Activated naive CD4-positive, alpha-beta T cell treated with anti-CD3 and anti-CD28 coated beads, Interleukin-2, amount 10 ng/mL, durations not matched to agents 7 days and 5 days (primary cell): ENCODE measurements around the gene HDAC5.

Experiments
- CTCF ChIA-PET: fragments of 350-600 bp; sonication (Branson Sonifier 250); formaldehyde crosslinking; loops from one replicate; lab custom pipeline; 2021; ENCODE audit warnings: antibody characterized with exemption; lab: Charles Lee
- DNase-seq: peaks from one replicate; pipeline ENCODE4 v3.0.0-alpha.2; 2020
- H3K27ac Mint-ChIP-seq: one replicate; pipeline ENCODE4 v1.8.0; 2021; ENCODE audit warnings: mild to moderate bottlenecking, moderate library complexity, mixed read lengths
- H3K27me3 Mint-ChIP-seq: one replicate; pipeline ENCODE4 v1.8.0; 2021; ENCODE audit warnings: mild to moderate bottlenecking, mixed read lengths
- H3K36me3 Mint-ChIP-seq: one replicate; pipeline ENCODE4 v1.8.0; 2021; ENCODE audit warnings: mixed read lengths
- H3K4me1 Mint-ChIP-seq: one replicate; pipeline ENCODE4 v1.8.0; 2021; ENCODE audit warnings: mixed read lengths
- H3K4me3 Mint-ChIP-seq: one replicate; pipeline ENCODE4 v1.8.0; 2021; ENCODE audit warnings: mild to moderate bottlenecking, moderate library complexity, mixed read lengths
- H3K9me3 Mint-ChIP-seq: one replicate; pipeline ENCODE4 v1.8.0; 2021; ENCODE audit warnings: mixed read lengths

The HDAC5 gene

DNA sequence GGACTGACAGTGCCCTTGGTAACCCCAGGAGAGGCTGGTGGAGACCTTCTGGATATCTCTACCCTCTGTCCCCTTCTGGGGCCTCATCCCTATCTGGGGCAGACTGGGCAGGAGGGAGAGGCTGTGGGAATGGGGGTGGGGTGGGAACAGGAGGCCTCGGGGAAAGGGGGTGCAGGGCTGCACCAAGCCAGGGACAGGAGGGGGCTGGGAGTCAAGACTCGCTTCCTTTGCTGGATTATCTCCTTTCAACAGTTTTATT is 28.1 kb downstream of the HDAC5 start:
- Mint-ChIP-seq H3K27ac (no peak overlapping the region), H3K4me1 (peaks cover 14% of the 10 kb centered on the region), H3K9me3 (no peaks in the 10 kb centered on the region), H3K4me3 (no peak overlapping the region), H3K36me3 (peaks cover 7% of the 10 kb centered on the region), H3K27me3 (no peaks in the 10 kb centered on the region)
- no peak for DNase-seq
- CTCF ChIA-PET, result no interaction called here

DNA sequence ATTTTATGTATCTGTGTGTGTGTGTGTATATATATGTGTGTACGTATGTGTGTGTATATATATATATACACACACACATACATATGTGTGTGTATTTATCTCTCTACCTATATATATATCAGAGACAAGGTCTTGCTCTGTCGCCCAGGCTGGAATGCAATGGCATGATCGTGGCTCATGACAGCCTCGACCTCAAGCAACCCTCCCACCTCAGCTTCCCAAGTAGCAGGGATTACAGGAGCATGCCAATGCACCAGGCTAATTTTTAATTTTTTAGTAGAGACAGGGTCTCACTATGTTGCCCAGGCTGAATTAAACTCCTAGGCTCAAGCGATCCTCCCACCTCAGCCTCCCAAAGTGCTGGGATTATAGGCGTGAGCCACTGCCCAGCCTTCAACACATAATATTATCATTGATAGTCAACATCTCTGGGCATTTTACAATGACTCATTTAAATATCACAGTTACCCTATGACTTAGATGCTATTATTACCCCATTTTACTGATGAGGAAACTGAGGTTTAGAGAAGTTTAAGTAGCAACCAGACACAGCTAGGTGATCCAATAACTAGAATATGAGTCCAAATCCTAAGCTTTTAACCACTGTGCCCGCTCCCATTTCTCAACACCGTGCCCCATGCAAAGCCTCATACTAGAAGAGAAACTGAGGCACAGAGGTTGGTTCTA is 28.6 kb downstream of the HDAC5 start:
- Mint-ChIP-seq H3K9me3 (no peaks in the 10 kb centered on the region), H3K4me1 (peaks cover 14% of the 10 kb centered on the region), H3K27me3 (no peaks in the 10 kb centered on the region), H3K4me3 (no peak overlapping the region), H3K27ac (no peak overlapping the region), H3K36me3 (peaks cover 7% of the 10 kb centered on the region)
- DNase-seq, result no peak
- CTCF ChIA-PET, result no interaction called here

DNA sequence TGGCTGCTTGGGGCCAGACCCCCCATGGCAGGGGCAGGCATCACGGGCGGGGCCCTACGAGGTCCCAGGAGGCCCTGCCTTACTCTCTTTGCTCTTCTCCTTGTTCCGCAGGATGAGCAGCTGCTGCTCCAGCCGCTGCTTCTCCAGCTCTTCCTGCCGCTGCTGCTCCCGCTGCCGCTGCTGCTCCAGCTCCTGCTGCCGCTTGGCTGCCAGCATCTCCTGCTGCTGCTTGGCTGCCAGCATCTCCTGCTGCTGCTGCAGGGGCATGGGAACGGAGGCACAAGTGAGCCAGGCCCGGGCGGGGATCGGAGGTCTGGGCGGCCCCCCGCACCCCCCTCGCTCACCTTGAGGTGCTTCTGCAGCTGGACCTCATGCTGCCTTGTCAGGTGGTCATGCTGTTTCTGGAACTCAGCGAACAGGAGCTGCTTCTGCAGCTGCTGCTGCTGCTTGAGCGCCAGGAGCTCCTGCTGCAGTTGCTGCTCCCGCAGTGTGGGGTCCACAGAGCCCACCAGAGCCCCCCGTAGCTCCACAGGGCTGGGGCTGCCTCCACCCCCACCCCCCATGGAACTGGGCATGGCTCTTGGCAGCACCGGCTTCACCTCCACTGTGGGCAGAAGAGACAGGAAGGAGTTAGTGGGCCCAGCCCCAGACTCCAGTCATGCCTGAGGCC is 30.1 kb downstream of the HDAC5 start:
- H3K4me3 Mint-ChIP-seq, result no peak overlapping the region
- H3K9me3 Mint-ChIP-seq, result no peaks in the 10 kb centered on the region
- peaks cover 13% of the 10 kb centered on the region for H3K36me3 Mint-ChIP-seq
- H3K27ac Mint-ChIP-seq, result no peak overlapping the region
- peaks cover 17% of the 10 kb centered on the region for H3K4me1 Mint-ChIP-seq
- no peak for DNase-seq
- H3K27me3 Mint-ChIP-seq, result no peaks in the 10 kb centered on the region
- CTCF ChIA-PET, result interaction anchor here (1.7 kb wide), 1 partner anchor 10 kb away, joined by 5 read pairs; no protein-coding TSS in a partner anchor

DNA sequence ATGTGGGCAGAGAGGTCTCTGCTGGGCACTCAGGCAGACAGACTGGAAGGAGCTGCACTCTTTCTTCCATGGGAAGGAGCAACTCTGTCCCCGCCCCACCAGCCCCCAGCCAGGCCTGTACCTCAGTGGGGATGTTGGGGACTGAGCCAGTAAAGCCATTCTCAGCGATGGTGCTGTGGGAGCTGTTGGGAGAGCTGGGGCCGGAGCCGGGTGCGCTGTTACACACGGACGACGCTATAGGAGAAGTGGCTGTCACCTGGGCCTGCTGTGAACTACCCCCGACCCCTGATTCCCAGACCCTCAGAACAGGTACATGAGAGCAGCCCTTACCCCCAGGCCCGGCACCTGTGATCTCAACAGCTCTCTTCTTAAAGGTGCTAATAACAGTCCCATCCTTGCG is 31.4 kb downstream of the HDAC5 start:
- H3K4me3 Mint-ChIP-seq, result no peak overlapping the region
- H3K27me3 Mint-ChIP-seq, result no peaks in the 10 kb centered on the region
- H3K4me1 Mint-ChIP-seq, result peaks cover 17% of the 10 kb centered on the region
- no peak for DNase-seq
- CTCF ChIA-PET, result interaction anchor here (1.2 kb wide), 1 partner anchor 24 kb away, joined by 3 read pairs; no protein-coding TSS in a partner anchor
- H3K9me3 Mint-ChIP-seq, result no peaks in the 10 kb centered on the region
- H3K27ac Mint-ChIP-seq, result no peak overlapping the region
- peaks cover 20% of the 10 kb centered on the region for H3K36me3 Mint-ChIP-seq

DNA sequence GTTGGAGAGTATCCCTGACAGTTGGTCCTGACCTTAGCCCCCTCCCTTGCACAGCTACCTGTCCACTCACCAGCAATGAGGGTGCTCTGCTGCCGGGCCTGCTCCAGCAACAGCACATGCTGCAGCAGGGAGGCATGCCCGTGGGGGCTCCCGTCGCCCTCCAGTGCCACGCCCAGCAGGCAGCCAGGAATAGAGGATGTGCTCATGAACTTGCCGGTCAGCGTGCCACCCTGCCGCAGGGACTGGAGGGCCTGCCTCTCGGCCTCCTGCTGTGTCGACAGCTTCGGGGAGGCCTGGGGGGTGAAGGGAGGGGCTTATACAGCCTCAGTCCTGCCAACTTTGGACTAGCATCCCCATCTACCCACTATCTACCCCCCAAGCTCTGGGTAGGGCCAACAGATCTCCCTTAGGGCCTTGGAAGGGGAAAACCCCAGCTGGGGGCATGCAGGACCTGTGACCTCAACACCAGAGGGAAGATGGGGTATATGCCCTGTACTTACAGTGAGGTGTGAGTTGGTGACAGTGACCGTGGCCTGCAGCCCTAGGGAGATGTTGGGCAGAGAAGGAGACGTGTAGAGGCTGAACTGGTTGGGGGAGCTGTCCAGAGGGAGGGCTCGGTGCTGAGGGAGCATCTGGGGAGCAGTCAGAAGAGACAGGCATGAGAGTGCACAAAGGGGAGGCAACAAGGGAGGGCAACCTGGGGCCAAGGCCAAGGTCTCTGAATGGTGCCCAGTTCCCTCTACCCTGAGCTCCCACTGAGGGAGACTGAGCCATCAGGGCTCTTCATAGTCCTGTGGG is 32.0 kb downstream of the HDAC5 start:
- no peak for DNase-seq
- CTCF ChIA-PET, result interaction anchor here (1.2 kb wide), 1 partner anchor 24 kb away, joined by 3 read pairs; no protein-coding TSS in a partner anchor
- no peak overlapping the region for H3K4me3 Mint-ChIP-seq
- no peak overlapping the region for H3K27ac Mint-ChIP-seq
- H3K4me1 Mint-ChIP-seq, result peaks cover 20% of the 10 kb centered on the region
- no peaks in the 10 kb centered on the region for H3K9me3 Mint-ChIP-seq
- H3K27me3 Mint-ChIP-seq, result no peaks in the 10 kb centered on the region
- peaks cover 22% of the 10 kb centered on the region for H3K36me3 Mint-ChIP-seq

DNA sequence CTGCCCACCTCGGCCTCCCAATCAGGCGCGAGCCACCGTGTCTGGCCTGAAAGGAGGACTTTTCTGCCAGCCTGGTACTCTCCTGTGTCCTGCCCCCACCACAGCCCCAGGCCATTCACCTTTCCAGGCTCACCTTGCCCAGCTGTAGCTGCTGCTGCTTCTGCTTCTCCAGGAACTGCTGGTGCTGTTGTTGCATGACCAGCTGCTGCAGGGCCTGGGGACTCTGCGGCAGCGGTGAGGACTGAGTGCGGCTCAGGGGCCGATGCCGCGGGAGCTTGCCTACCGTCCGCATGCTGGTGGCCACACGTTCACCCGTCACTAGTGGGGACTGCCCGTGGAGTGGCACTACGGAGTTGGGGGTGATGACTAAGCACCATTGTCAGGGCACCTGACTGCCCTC is 35.2 kb downstream of the HDAC5 start:
- H3K36me3 Mint-ChIP-seq, result peaks cover 28% of the 10 kb centered on the region
- H3K27me3 Mint-ChIP-seq, result no peaks in the 10 kb centered on the region
- H3K4me3 Mint-ChIP-seq, result no peak overlapping the region
- H3K27ac Mint-ChIP-seq, result no peak overlapping the region
- peaks cover 11% of the 10 kb centered on the region for H3K4me1 Mint-ChIP-seq
- CTCF ChIA-PET, result interaction anchor here (1.3 to 1.8 kb wide), 2 partner anchors 28 to 35 kb away, joined by 3 to 5 read pairs; partner anchors contain the start of gene HDAC5
- no peaks in the 10 kb centered on the region for H3K9me3 Mint-ChIP-seq
- no peak for DNase-seq

DNA sequence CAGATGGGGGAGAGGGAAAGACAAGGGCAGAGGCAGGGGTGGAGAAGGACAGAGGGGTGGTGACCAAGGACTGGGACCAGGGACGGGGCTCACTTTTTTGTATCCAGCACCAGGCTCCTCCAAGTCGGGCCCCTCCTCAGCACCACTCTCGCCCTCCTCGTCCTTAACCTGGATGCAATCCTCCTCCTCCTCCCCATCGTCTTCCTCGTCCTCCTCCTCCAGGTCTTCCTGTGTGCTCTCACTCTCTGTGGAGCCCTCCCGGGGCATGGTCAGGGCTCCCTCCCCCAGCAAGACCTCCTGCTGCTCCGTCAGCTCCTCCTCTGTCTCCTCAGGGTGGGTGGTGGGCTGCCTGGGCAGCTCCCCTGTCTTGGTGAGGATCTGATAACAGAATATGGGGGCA is 36.1 kb downstream of the HDAC5 start:
- H3K27ac Mint-ChIP-seq, result peak overlapping the region; percentile 60
- peaks cover 11% of the 10 kb centered on the region for H3K4me1 Mint-ChIP-seq
- CTCF ChIA-PET, result interaction anchor here (0.9 to 1.8 kb wide), 3 partner anchors 10 to 36 kb away, joined by 3 to 5 read pairs (median 3); partner anchors contain the start of gene HDAC5
- H3K4me3 Mint-ChIP-seq, result no peak overlapping the region
- peaks cover 34% of the 10 kb centered on the region for H3K36me3 Mint-ChIP-seq
- no peak for DNase-seq
- H3K27me3 Mint-ChIP-seq, result no peaks in the 10 kb centered on the region
- no peaks in the 10 kb centered on the region for H3K9me3 Mint-ChIP-seq

DNA sequence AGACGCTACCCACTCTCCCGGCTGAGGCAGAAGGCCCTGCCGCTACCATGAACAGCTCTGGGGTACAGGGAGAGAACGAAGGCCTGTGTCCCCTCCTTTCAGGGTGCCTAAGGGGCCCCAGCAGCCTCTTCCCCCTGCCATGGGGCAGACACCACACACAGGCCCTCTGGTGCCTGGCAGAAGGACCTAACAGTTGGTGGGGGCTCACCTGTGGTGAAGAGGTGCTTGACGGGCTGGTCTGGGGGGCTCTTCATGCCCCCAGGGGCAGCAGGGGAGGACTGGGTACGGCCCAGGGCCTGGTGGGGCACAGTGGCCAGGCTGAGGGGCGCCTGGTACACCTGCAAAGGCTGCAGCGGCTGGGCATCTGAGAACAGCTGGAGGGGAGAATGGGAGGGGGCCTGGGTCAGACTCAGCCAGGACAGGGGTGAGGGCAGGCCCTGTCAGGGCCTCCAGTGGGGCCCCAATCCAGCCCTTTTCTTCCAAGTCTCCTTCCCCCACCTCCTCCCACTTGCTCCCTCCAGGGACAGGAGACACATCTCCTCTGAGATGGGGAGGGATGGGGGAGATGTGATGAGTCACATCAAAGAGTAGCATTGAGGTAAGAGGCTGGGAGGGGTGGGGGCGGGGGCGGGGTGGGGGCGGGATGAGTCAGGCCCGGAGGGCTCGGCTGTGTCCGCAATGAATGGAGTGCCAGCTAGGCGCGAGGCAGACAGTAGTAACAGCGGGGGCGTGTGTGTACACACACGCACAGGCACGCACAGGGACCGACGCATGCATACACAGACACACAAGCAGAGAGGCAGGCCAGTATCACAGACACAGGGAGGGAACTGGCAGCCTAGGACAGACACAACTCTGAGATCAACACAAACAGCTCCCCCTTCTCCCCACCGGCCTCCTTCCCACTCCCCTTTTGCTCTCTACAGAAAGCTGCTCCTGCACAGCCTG is 36.8 kb downstream of the HDAC5 start:
- Mint-ChIP-seq H3K36me3 (peaks cover 35% of the 10 kb centered on the region), H3K27ac (no peak overlapping the region), H3K4me3 (no peak overlapping the region), H3K27me3 (no peaks in the 10 kb centered on the region), H3K9me3 (no peaks in the 10 kb centered on the region), H3K4me1 (peaks cover 11% of the 10 kb centered on the region)
- CTCF ChIA-PET, result interaction anchor here (0.9 to 1.8 kb wide), 3 partner anchors 11 to 37 kb away, joined by 3 to 5 read pairs (median 3); partner anchors contain the start of gene HDAC5
- peak; percentile 36 for DNase-seq

DNA sequence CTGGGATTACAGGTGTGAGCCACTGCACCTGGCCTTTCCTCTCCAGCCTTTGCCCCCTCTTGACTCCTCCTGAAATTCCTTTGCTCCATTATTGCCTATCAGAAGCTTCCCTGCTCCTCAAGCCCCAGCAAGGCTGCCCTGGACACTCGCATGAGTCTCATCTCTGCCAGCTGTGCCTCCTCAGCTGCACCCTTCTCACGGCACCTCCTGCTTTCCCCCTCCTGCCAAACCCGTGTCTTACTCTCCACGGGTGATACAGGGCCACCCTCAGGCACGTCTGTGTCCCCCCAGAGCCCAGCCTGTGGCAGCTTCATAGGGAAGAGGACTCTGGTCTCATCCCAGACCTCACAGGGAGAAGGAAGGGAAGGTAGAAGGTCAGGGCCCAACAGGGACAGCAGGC is 37.5 kb downstream of the HDAC5 start:
- Mint-ChIP-seq H3K4me3 (no peak overlapping the region), H3K36me3 (peaks cover 31% of the 10 kb centered on the region), H3K27ac (no peak overlapping the region), H3K27me3 (no peaks in the 10 kb centered on the region), H3K4me1 (peaks cover 11% of the 10 kb centered on the region), H3K9me3 (no peaks in the 10 kb centered on the region)
- DNase-seq, result no peak
- CTCF ChIA-PET, result no interaction called here

DNA sequence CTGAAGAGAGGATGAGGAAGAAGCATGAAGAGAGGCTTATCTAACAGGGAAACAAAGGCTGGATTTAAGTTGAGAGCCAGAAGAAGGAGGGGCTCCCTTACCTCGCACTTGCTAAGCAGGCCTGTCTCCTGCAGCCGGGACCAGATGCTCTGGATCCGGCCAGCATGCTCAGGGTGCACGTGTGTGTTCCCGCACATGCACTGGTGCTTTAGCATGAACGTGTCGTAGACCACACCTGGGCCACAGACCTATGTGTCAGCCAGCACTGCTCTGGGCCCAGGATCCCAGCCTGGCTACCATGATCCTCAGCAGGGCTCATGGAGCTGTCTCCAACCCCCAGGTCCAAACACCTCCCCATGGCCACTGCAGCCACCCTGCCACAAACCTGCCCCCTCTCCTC is 38.5 kb downstream of the HDAC5 start:
- Mint-ChIP-seq H3K27ac (no peak overlapping the region), H3K9me3 (no peaks in the 10 kb centered on the region), H3K4me1 (peaks cover 11% of the 10 kb centered on the region), H3K4me3 (no peak overlapping the region), H3K36me3 (peaks cover 32% of the 10 kb centered on the region), H3K27me3 (no peaks in the 10 kb centered on the region)
- CTCF ChIA-PET, result interaction anchor here (2.9 to 3.9 kb wide), 3 partner anchors 31 to 141 kb away, joined by 8 to 16 read pairs (median 9); no protein-coding TSS in a partner anchor
- DNase-seq, result no peak

DNA sequence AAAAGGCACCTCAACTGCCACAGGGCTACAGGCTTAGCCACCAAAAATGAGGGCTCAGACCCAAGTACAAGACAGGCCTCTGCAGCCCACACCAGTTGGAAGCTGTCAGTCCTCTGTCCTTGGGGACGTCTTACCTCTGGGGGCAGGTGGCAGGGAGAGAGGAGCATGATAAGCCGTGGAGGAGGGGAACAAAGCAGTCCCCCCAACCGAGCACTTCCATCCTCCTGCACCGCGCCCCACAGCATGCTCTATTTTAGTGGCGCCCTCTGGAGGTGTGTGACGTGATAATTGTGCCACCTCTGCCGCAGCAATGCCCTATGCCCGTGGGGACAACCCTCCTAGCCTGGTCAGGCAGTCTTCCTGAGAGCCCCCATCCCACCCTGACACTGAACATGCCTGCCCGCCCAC is 39.3 kb downstream of the HDAC5 start:
- CTCF ChIA-PET, result interaction anchor here (0.6 to 3.9 kb wide), 12 partner anchors 9 to 140 kb away, joined by 3 to 16 read pairs (median 5); partner anchors contain the start of genes G6PC3 and LSM12
- no peaks in the 10 kb centered on the region for H3K27me3 Mint-ChIP-seq
- peaks cover 11% of the 10 kb centered on the region for H3K4me1 Mint-ChIP-seq
- peaks cover 34% of the 10 kb centered on the region for H3K36me3 Mint-ChIP-seq
- H3K27ac Mint-ChIP-seq, result no peak overlapping the region
- H3K9me3 Mint-ChIP-seq, result no peaks in the 10 kb centered on the region
- DNase-seq, result peak; percentile 46
- no peak overlapping the region for H3K4me3 Mint-ChIP-seq

DNA sequence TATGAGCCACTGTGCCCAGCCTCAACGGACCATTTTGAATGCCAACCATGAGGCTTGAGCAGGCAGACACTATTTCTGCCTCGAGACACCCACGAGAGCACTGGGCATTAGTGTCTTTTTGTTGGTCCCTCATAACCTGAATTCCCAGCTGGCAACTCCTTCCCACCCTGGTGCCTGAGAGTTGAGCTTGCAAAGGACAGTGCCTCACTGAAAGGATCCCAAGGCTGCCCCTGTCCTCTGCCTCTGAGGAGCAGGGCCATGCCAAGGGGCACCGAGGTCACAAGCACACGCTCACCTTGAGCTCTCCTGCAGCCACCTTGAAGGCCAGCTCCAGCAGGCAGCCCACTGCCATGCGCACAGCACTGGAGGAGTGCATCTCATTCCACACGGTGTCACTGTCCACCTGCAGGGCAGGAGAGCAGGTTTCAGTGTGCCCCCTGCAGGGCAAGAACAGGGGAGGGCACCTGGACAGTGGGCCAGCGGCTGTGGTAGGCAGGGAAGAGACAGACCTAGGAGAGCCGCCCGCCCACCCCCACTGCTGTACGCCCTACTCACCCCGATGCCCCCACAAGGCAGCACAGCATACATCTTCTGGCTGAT is 40.1 kb downstream of the HDAC5 start:
- CTCF ChIA-PET, result interaction anchor here (0.6 to 3.9 kb wide), 13 partner anchors 9 to 139 kb away, joined by 3 to 16 read pairs (median 5); partner anchors contain the start of genes G6PC3 and LSM12
- no peaks in the 10 kb centered on the region for H3K9me3 Mint-ChIP-seq
- H3K27ac Mint-ChIP-seq, result no peak overlapping the region
- H3K4me1 Mint-ChIP-seq, result peaks cover 8% of the 10 kb centered on the region
- H3K27me3 Mint-ChIP-seq, result no peaks in the 10 kb centered on the region
- no peak for DNase-seq
- H3K36me3 Mint-ChIP-seq, result peaks cover 29% of the 10 kb centered on the region
- H3K4me3 Mint-ChIP-seq, result no peak overlapping the region
